Measurements from ENCODE around the gene CECR2.
"Not testable (repeated sequence)": the region's sequence is repeated elsewhere in the genome, so short reads cannot be mapped to it uniquely, and the experiment has no call there.

The CECR2 gene

DNA sequence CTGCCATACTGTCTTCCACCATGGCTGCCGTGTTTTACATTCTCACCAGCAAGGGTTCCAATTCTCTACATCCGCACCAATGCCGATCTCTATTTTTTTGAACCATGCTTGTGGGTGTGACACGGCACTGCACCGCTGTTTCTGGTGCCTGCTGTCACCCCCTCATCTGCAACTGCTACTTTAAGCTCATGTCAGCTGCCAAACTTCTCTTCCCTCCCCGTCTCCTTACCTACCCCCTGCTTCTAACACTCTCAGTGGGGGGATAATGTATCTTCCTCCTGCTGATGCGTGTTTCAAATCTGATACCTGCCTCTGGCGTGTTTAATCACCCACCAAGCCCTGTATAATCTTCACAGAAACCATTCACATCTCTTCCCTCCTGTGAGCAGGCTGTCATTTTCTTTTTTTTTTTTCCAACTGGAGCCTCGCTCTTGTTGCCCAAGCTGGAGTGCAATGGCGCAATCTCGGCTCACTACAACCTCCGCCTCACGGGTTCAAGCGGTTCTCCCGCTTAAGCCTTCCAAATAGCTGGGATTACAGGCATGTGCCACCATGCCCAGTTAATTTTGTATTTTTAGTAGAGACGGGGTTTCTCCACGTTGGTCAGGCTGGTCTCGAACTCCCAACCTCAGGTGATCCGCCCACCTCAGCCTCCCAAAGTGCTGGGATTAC is 196.9 kb downstream of the CECR2 start:
- not testable (repeated sequence) for DNase-seq (ENCODE audit: low read depth in 3 of 3, low spot score in 1 of 3)

DNA sequence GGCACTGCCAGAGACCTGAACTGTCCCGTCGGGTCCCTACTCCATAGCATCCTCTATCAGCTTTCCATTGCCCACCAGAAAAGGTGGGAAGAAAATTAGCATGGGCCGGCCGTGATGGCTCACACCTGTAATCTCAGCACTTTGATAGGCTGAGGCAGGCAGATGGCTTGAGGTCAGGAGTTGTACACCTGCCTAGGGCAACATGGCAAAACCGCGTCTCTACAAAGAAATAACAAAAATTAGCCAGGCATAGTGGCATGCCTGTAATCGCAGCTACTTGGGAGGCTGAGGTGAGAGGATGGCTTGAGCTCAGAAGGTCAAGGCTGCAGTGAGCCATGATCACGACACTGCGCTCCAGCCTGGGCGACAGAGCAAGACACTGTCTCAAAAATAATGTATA is 197.5 kb downstream of the CECR2 start:
- no peak for DNase-seq (ENCODE audit: low read depth in 3 of 3, low spot score in 1 of 3)

DNA sequence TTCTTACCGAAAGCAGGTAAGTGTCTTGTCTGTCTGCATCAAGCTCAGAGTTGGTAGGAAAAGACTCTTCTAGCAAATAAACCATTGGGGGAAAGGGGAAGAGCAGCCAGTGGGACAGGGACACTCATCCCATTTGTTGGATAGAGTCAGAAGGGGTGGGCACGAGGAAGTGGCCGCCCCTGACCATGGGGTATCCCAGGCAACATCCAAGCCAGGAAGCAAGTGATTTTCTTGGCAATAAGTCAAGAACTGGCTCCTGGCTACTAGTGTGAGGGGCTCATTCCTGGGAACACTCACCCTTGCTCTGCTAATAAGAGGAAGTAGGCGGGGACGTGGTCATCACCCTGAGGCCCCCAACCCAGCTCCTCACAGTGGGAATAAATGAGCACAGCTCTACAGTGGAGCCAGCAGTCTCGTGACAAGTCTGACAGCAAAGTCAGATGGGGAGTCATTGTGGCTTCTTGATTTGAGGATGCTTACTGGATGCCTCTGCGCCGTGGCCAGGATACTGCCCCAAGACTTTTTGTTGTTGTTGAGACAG is 200.8 kb downstream of the CECR2 start:
- no peak for DNase-seq (ENCODE audit: low read depth in 3 of 3, low spot score in 1 of 3)

DNA sequence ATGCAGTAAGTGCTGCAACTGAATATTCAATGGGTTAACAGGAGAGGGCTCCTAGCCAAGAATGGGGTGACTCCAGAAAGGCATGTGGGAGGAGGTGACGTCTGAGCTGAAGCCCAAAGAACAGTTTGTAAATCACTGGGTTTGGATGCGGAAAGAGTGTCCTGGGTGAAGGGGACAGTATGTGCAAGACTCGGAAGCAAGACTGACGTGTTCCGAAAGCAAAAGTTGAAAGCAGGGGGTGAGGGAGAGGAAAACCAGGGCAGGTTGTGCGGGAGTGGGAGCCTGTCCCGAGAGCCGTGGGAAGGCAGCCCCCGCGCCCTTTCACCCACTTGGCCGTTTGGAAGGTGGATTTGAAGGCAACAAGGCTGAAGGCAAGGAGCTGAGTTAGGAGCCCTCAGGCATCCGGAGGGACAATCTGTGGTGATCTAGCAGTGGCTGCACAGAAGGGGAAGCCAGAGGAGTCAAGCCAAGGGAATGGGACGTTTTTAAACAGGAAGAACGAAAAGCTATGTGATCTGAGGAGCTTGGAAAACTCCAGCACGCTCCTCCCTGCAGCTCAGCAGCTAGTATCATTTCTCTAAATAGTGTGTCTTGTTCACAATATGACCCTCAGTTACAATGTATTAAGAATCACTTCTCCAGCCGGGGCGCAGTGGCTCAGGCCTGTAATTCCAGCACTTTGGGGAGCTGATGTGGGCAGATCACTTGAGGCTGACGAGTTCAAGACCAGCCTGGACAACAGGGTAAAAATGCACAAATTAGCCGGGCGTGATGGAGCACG is 201.8 kb downstream of the CECR2 start:
- no peak for DNase-seq (ENCODE audit: low read depth in 3 of 3, low spot score in 1 of 3)

DNA sequence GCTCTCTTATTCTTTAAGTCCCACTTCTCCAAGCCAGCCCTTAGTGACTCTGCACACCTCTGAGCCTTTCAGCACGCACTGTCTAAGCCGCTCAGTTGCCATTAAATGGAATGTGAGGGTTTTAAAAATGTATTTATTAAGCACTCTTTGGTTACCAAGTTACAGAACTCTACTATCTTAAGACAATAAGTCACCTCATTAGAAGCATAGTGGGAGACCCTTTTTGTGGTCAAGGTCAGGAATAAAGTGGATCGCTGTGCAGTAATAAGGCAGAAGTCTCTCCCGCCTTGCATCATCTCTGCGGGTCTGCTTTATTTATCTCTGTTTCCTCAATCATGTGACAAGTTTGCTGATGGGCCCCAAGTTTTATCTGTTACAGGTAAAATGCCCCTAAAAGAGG is 205.9 kb downstream of the CECR2 start:
- no peak for DNase-seq (ENCODE audit: low read depth in 3 of 3, low spot score in 1 of 3)

DNA sequence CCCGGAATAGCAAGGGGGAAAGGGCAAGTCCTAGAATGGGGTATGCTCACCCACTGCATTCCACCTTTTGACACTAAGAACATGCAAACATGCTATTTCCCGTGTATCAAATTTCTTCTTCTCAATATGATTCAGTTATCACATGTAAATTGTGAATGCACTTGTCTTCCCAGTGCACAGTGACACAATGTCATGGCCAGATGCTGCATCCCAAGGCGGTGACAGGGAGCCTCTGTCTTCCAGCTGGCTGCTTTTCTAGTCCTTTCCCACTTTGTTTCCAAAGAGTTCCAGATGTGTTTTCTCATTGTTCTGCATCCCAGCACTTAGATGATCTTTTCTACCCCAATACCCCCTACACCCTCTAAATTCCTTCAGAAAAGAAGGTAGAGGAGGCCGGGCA is 206.4 kb downstream of the CECR2 start:
- no peak for DNase-seq (ENCODE audit: low read depth in 3 of 3, low spot score in 1 of 3)

DNA sequence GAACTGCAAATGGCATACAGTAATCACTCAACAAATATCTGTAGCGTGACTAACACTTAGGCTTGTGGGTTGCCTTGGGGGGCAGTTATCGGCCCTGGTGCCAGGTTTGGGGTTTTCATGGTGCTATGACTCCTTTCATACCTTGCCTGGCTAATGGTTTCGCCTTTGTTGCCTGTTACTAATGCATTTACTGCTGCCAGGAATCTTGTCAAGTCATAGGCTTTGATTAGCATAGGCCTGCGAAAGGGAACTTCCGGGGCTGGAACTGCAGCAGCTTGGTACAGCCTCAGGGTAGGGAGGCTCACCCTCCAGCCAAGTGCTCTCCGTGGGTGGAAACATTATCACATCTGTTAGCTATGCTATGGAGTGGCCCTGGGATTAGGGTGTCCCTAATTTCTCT is 207.2 kb downstream of the CECR2 start:
- DNase-seq (ENCODE audit: low read depth in 3 of 3, low spot score in 1 of 3): no peak

DNA sequence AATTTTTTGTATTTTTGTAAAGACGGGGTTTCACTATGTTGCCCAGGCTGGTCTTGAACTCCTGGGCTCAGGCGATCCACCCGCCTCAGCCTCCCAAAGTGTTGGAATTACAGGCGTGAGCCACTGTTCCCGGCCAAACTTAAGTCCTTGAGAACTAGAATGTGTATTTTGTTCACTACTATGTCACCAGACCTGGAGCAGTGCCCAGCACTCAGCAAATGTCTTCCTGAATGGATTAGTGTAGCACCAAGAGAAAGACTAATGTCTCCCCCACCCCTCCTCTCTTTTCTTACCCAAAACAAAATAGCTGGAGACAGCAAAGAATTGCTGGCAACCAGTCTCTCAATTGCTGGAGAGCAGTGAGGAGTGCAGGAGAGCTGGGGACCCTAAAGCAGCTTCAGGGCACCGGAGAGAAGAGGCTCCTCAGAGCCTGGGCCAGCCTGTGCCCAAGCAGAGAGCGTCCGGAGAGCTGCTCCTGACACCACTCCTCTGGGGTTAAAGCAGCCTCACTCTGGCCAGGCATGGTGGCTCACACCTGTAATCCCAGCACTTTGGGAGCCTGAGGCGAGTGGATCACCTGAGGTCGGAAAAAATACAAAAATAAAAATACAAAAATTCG is 209.0 kb downstream of the CECR2 start:
- DNase-seq (ENCODE audit: low read depth in 3 of 3, low spot score in 1 of 3): no peak

DNA sequence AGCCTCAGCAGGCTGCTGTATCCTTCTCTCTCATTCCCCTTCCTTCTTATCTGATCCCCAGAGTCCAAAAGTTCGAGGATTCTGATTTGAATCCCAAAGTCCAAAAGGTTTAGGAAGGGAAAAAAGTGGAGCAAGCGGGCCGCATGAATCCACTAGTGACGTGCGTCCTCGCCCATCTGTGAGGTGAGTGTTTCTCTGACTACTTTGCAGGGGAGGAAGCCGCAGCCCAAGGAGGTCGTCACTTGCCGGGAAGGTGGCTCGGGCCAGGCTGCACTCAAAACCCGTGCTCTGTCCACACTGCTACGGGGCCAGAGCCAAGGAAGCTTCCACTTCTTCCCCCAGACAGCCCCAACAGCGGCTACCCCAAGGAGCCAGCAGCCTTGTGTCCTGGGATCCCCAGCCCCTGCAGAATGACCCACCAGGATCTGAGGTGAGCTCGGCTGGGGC is 210.3 kb downstream of the CECR2 start:
- no peak for DNase-seq (ENCODE audit: low read depth in 3 of 3, low spot score in 1 of 3)

DNA sequence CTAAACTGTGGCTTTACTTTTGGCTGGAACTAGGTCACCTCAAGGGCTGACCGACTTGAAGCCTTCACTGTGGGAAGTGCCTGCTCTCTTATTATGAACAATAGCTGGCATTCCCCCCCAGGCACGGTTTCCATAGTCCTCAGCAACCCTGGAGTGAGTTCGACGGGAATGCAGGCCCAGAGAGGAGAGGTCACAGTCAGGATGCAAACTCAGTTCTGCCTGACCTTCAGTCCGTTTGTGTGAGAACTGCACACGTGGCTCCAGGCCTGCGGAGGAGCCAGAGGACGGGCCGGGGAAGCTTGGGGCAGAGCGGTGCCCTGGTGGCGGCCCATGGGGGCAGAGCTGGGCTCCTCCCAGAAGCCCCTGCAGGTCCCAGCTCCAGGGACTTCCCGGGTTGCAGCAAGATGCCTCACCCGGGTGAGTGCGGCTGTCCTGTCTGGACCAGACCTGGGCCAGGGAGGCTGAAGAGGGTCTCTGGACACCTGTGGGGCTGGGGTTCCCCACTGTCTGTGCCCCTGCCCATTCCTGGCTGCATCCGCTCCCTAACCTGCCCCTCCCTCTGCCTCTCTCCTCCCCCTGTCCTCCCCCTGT is 211.3 kb downstream of the CECR2 start:
- no peak for DNase-seq (ENCODE audit: low read depth in 3 of 3, low spot score in 1 of 3)

DNA sequence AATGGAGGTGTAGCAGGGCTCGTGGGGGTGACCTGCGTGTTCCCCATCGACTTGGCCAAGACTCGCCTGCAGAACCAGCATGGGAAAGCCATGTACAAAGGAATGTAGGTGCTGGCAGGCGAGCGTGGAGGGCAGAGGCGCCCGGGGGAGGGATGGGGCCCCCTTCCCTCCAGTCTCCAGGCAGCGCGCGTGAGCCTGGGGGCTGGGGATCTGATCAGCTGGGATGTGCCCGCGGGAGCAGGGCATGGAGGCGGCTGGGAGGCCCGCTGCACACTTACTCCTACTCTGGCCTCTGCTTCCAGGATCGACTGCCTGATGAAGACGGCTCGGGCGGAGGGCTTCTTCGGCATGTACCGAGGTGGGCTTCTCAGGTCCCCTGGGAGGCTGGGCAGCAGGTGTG is 211.8 kb downstream of the CECR2 start:
- no peak for DNase-seq (ENCODE audit: low read depth in 3 of 3, low spot score in 1 of 3)

DNA sequence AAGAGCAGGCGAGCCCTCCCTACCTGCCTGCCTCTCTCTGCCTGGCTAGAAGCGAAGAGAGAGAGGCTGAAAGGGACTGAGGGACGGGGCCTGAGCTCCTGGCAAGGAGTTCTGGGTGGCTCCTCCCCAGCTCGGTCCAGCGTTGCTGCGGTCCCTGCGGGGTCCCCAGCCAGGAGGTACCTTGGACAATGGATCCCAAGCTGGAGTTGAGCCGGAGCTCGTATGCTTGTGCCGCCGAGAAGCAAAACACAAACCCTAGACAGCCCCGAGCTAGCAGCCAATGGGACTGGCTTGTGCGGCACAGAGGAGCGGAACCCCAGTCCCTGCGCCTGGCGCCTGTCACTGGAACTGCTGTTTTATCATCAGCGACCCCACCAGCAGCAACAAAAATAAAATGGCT is 212.4 kb downstream of the CECR2 start:
- no peak for DNase-seq (ENCODE audit: low read depth in 3 of 3, low spot score in 1 of 3)

DNA sequence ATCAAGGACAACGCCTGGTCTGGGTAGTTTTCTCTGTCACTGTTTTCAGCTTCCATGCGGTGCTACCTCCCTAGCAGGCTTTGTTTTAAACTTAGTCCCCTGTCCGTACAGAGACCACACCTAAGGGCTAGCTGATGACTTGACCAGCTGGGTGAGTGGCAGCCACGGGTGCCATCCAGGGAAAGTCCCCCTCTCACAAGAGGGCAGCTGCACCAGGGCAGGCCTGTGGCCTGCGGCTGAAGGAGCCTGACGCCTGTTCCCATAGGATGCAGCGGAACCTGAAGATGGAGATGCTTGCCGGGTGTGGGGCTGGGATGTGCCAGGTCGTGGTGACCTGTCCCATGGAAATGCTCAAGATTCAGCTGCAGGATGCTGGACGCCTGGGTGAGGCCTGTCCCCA is 213.9 kb downstream of the CECR2 start:
- DNase-seq (ENCODE audit: low read depth in 3 of 3, low spot score in 1 of 3): no peak

DNA sequence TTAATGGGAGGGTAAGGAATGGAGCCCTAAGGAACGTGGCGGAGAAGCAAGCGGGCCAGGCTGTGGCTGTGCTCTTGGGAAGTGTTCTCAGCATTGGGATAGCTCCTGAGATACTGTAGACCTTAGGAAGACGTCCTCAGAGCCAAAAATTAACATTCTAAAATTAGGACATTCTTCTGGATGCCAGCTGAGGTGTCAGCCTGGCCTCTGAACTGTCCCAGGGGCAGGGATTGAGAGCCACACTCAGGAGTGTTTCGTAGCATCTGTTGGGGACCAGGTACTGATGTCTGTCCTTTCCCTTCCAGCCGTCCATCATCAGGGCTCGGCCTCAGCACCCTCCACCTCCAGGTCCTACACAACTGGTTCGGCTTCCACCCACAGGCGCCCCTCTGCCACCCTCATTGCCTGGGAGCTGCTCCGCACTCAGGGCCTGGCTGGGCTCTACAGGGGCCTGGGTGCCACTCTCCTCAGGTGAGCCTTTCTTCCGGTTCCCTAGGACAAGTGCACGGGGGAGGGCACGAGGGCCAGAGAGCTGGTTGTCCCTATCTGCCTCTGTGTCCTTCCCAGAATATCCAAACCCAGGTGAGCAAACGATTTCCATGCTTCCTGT is 217.7 kb downstream of the CECR2 start:
- no peak for DNase-seq (ENCODE audit: low read depth in 3 of 3, low spot score in 1 of 3)

DNA sequence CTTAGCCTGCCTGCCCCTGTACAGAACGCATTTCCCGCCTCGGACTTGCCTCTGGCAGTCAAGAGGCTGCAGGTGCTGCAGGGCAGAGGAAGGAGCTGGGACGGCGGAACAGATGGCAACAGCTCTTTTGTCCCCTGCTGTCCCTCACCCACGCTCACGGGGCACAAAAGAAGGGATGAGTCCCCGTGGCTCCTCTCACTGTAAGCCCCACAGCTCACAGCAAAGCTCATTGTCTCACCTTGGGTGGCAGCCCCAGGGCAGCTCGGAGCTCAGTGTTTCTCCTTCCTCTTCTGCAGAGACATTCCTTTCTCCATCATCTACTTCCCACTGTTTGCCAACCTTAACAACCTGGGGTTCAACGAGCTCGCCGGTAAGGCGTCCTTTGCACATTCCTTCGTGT is 218.4 kb downstream of the CECR2 start:
- no peak for DNase-seq (ENCODE audit: low read depth in 3 of 3, low spot score in 1 of 3)

DNA sequence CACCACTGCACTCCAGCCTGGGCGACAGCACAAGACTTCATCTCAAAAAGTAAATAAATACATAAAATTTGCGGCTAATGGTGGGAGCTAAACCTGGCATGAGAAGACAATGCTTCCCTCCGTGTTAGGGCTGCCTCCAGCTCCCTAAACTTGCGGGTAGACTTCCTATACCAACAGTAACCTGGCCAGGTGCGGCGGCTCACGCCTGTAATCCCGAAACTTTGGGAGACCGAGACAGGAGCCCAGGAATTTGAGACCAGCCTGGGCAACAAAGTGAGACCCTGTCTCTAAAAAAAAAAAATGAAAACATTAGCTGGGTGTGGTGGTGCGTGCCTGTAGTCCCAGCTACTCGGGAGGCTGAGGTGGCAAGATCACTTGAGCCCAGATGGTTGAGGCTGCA is 219.3 kb downstream of the CECR2 start:
- DNase-seq (ENCODE audit: low read depth in 3 of 3, low spot score in 1 of 3): no peak

DNA sequence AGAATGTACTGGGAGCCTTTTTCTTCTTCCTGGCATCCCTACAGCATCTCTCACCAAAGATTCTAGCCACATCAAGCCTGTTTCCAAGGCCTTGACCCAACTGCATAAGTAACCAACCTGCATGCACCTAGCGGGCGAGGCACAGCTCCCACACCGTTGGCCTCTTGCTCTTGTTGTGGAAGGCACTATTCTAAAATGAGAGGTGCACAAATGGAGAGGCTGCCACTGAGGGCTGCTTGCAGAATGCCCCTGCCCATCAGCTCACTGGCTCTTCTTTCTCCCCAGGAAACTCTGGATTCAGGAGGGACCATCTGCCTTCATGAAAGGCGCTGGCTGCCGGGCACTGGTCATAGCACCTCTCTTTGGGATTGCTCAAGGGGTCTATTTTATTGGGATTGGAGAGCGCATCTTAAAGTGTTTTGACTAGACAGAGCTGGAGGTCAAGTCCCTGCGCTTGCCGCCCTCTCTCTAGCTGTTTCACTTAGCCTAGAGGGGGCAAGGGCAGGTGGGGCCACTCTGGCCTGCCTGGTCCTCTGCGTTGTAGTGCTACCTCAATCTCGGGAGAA is 220.6 kb downstream of the CECR2 start:
- no peak for DNase-seq (ENCODE audit: low read depth in 3 of 3, low spot score in 1 of 3)

DNA sequence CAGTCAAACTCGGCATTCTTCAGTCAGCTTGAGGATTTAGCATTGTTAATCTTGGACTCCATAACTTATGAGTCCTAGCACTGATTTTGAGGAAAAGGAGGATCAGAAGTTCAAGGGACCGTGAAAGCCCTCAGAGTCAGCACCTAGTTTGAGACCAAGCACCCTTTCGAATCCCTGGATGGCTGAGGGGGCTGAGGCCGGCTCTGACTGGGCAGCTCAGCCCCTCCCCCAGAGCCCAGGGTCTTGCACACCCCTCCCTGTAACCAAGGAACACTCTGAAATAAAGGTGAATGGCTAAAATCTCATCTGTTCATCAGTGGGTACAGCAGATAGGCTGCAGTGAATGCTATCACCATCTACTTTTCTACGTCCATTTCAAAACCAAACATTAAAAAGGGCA is 221.3 kb downstream of the CECR2 start:
- DNase-seq (ENCODE audit: low read depth in 3 of 3, low spot score in 1 of 3): no peak

DNA sequence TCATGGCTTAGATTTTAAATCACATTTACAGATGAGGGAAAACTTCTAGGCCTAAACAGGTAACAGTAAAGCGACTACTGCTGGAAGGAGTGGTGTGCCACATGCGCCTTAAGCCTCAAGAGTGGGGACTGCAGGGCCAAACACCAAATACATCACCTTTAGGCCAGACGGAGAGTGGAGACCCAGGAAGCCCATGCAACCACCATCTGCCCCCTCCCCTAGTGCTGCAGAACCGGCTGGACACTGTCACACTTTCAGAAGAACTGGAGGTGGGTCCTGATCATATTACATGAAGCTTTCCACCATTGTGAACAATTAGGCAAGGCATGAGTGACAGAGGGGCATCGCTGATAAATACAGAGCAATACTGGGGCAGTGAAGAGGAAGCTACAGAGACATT is 222.9 kb downstream of the CECR2 start:
- DNase-seq (ENCODE audit: low read depth in 3 of 3, low spot score in 1 of 3): no peak

DNA sequence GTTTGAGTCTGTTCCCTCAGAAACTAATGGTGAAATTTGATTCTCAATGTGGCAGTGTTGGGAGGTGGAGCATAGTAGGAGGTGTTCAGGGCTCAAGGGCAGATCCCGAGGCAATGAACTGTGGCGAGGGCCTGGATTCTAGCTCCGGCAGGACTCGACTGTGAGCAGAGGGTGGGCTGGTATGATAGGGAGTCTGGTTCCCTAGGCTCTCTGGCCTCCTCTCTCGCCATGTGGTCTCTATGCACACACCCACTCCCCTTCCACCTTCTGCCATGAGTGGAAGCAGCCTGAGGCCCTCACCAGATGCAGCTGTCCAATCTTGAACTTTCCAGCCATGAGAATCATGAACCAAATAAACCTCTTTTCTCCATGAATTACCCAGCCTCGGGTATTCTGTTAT is 227.0 kb downstream of the CECR2 start:
- no peak for DNase-seq (ENCODE audit: low read depth in 3 of 3, low spot score in 1 of 3)

DNA sequence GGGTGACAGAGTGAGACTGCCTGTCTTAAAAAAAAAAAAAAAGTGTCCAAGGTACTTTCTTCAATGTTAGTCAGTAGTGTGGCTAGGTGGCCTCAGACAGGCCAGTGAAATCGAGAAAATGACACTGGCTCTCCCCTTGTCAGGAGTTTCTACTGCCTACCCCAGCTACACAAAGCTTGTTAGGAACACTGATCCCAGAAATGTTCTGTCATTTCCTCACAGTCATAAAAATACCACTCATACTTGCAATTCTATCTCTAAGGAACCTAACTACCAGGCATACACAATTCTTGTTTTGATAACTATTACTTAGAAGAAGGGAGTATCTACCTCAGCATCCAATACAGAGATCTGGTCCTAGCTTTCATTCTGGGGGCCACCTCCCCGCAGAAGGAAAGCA is 228.0 kb downstream of the CECR2 start:
- no peak for DNase-seq (ENCODE audit: low read depth in 3 of 3, low spot score in 1 of 3)

Data from stimulated activated CD4-positive, alpha-beta T cell treated with anti-CD3 and anti-CD28 coated beads, TNF-alpha, amount 100 ng/mL, for 1 hour (primary cell).